ENCODE results near the gene WNT5B. TPM values are rescaled to one million over a fixed set of nuclear protein-coding genes. Genes with fewer than 3 reads are reported as not detected.
"Not testable (repeated sequence)": the region's sequence is repeated elsewhere in the genome, so short reads cannot be mapped to it uniquely, and the experiment has no call there.

The WNT5B gene
- total RNA-seq, 1 experiment from 2014 or later: 0.69 TPM

DNA sequence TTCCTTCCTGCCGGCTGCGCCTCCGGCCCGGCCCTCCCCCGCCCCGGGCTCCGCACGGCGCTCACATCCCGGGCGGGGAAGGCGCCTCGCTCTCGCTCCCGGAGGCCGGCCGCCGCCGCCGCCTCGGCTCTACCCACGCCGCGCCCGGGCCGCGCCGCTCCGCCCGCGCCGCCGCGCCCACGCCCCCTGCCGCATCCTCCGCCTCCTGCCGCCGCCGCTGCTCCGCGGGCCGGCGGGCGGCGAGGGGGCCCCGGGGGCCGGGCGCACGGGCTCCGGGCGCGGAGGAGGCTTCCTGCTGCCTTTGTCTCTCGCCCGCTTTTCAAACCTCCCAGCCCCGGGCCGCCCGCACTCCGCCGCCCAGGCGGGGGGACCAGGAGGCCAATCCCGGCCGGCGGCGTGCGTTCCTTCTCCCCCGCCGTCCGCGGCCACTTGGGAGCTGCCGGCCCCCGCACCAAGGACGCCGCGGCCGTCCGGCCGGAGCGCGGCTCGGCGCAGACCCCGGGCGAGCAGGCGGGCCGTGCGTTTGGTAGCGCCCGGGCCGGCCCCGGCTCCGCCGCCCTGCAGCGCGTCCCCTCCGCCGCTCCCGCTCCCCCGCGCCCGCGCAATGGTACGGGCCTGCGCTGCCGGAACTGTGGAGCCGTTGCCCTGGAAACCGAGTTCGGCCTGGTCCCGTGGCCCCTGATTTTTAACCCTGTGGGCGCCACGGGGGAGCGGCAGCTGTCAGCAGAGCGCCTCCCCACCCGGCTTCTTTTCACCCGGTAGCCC lies 34.6 kb upstream of the WNT5B start, which contains the start of gene FBXL14:
FBXL14 (minus strand) TSS at position 321 of the 765 bp plus-strand sequence. CDS start 515 bp downstream, outside the sequence.
- DNase-seq (ENCODE audit: low read depth, low spot score): peak; percentile 90
- in situ Hi-C loops (cut with HindIII; ENCODE audit: low pct_unique_long_range_greater_than_20kb, low sequenced_read_pairs): no loop called here

GRCh38 chr12:1595026-1595561 lies 33.9 kb upstream of the WNT5B start:
- no peak for DNase-seq (ENCODE audit: low read depth, low spot score)
- in situ Hi-C loops (cut with HindIII; ENCODE audit: low pct_unique_long_range_greater_than_20kb, low sequenced_read_pairs): no loop called here

- DNase-seq (ENCODE audit: low read depth, low spot score): no peak
- in situ Hi-C loops (cut with HindIII; ENCODE audit: low pct_unique_long_range_greater_than_20kb, low sequenced_read_pairs): no loop called here
Observed at GRCh38 chr12:1595690-1596347, 33.2 kb upstream of the WNT5B start.

- DNase-seq (ENCODE audit: low read depth, low spot score): no peak
- in situ Hi-C loops (cut with HindIII; ENCODE audit: low pct_unique_long_range_greater_than_20kb, low sequenced_read_pairs): no loop called here
Observed at GRCh38 chr12:1598757-1599156, 30.3 kb upstream of the WNT5B start.

DNA sequence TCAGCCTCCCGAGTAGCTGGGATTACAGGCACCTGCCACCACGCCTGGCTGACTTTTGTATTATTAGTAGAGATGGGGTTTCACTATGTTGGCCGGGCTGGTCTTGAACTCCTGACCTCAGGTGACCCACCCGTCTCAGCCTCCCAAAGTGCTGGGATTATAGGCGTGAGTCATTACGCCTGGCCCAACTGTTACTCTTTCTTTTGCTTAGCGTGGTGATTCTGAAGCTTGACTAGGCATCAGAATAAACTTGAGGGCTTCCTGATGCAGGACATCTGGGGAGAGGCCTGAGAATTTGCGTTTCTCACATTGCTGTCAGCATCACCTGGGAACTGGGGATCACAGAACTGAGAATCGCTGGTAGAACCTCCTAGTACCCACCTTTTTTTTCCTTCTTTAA lies 26.3 kb upstream of the WNT5B start:
- in situ Hi-C loops (cut with HindIII; ENCODE audit: low pct_unique_long_range_greater_than_20kb, low sequenced_read_pairs); DNase-seq (ENCODE audit: low read depth, low spot score): not testable (repeated sequence)

DNA sequence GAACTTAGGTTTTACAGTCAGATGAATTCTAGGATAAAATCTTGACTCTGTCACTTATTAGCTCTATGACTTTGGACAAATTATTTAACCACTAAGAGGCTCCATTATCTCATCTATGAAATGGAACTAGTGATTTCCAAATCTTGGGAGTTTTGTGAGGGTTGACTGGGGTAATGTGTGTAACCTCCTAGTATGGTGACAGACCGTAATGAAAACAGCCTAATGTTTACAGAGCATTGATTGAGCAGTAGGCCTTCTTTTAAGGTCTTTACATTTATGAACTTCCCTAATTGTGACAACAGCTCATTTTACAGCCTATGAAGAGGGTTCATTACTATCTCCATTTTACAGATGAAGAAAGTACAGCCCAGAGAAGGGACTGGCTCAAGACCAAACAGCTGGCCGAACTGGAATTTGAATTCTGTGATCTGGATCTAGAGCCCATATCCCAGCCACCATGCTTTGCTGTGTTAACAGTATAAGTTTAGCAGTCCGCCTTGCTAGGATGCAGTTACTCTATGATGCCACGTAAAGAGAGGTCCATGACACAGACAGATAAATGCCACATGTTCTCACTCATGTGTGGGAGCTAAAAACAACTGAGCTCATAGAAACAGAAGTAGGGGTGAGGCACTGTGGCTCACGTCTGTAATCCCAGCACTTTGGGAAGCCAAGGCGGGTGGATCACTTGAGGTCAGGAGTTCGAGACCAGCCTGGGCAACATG lies 25.6 kb upstream of the WNT5B start:
- no peak for DNase-seq (ENCODE audit: low read depth, low spot score)

GRCh38 chr12:1604464-1604863 lies 24.6 kb upstream of the WNT5B start:
- in situ Hi-C loops (cut with HindIII; ENCODE audit: low pct_unique_long_range_greater_than_20kb, low sequenced_read_pairs): no loop called here

More for the DNA sequence above, 25.6 kb upstream of the WNT5B start:
- in situ Hi-C loops (cut with HindIII; ENCODE audit: low pct_unique_long_range_greater_than_20kb, low sequenced_read_pairs): no loop called here

DNA sequence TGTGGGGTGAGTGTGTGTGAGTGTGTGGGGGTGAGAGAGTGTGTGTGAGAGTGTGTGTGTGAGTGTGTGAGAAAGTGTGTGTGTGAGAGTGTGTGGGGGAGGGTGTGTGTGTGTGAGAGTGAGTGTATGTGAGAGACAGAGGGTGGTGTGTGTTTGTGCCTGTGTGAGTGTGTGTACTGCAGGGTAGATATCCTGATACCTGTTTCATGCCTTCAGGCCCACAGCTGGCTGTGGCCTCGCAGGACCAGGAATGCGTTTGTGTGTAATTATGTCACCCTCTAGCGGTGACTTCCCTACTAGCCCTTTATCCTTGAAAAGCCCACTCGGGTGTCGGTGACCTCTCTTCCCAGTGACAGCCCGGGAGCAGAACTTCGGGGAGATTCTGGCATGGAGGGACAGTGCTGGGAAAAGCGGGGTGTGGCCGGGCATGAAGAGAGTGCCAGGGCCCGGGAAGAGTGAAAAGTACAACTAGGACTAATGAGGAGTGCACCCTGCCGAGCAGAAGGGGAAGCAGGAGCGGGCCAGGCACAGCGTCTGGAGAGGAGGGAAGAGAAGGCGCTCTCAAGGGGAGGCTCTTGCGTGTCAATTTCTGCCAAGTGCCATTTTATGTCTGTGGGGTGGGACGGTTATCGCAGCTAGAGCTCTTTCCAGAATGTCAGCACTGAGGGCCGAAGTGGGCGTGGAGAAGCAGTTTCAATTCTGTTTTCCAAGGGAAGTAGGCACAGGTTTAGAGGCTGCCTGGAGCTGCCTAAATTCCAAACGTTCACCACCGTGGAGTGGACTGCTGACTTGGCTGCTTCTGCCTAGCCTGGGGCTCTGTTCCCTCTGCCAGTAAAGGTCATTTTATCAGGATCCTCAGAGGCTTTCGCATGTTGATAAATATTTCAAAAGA lies 23.7 kb upstream of the WNT5B start:
- in situ Hi-C loops (cut with HindIII; ENCODE audit: low pct_unique_long_range_greater_than_20kb, low sequenced_read_pairs): no loop called here
- peak; percentile 89 for DNase-seq (ENCODE audit: low read depth, low spot score)

More at GRCh38 chr12:1604464-1604863, 24.6 kb upstream of the WNT5B start:
- DNase-seq (ENCODE audit: low read depth, low spot score): no peak

- in situ Hi-C loops (cut with HindIII; ENCODE audit: low pct_unique_long_range_greater_than_20kb, low sequenced_read_pairs): no loop called here
- DNase-seq (ENCODE audit: low read depth, low spot score): peak; percentile 83
Observed at GRCh38 chr12:1606021-1606622, 22.9 kb upstream of the WNT5B start.

GRCh38 chr12:1607940-1608712 lies 20.9 kb upstream of the WNT5B start:
- no peak for DNase-seq (ENCODE audit: low read depth, low spot score)
- in situ Hi-C loops (cut with HindIII; ENCODE audit: low pct_unique_long_range_greater_than_20kb, low sequenced_read_pairs): no loop called here

- in situ Hi-C loops (cut with HindIII; ENCODE audit: low pct_unique_long_range_greater_than_20kb, low sequenced_read_pairs): no loop called here
- no peak for DNase-seq (ENCODE audit: low read depth, low spot score)
Observed at GRCh38 chr12:1608713-1609119, 20.3 kb upstream of the WNT5B start.

- in situ Hi-C loops (cut with HindIII; ENCODE audit: low pct_unique_long_range_greater_than_20kb, low sequenced_read_pairs): no loop called here
- no peak for DNase-seq (ENCODE audit: low read depth, low spot score)
Observed at GRCh38 chr12:1610072-1610643, 18.9 kb upstream of the WNT5B start.

DNA sequence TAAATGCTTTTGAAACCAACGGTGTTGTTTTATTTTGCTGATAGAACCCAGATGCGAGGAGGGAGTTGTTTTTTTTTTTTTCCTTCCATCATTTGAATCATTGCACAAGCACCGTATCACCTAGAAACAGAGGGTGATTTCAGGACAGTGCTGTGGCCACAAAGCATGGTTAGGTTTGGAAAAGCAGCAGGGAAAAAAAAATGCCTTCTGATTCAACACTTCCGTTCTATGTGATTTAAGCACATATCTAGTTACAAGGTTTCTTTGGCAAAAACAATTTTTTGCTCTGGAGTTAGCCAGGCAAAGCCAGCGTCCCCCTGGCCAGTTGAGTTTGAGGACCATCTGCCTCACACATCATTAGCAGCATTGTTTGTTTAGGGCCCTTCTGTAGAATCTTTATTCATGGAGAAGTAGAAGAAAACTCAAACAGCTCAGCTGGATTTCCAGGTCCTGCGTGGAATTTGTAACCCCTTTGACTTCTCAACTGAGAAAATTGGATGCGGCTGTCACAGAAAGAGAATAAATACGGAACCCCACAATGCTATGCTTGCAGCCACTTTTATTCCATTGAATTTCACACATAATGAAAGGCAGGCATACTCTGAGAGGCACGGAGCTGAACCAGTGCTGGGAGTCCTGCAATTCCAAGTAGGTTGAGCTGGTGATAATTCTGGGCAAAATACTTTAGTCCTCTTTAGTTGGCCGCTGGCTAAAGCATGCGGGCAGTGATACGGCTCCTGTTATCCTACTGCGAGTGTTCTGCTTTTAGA lies 17.0 kb upstream of the WNT5B start:
- in situ Hi-C loops (cut with HindIII; ENCODE audit: low pct_unique_long_range_greater_than_20kb, low sequenced_read_pairs): no loop called here
- no peak for DNase-seq (ENCODE audit: low read depth, low spot score)

DNA sequence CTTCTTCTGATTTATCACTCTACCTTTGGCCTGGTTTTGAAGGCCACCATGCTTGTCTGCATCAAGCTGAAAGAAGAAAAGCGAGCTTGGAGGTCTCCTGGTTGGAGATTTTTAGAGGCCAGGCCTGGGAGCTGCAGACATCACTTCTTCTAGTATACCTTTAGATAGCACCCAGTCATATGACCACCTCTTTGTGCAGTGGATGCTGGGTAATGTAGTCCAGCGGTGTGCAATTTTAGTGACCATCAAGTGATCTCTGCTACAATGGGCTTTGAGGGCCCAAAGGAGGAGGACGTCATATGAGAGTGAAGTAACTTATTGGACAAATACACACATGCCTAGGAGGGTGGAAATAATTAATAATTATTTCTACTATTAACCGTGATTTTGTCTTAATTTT lies 15.2 kb upstream of the WNT5B start:
- in situ Hi-C loops (cut with HindIII; ENCODE audit: low pct_unique_long_range_greater_than_20kb, low sequenced_read_pairs): no loop called here
- DNase-seq (ENCODE audit: low read depth, low spot score): peak; percentile 35

DNA sequence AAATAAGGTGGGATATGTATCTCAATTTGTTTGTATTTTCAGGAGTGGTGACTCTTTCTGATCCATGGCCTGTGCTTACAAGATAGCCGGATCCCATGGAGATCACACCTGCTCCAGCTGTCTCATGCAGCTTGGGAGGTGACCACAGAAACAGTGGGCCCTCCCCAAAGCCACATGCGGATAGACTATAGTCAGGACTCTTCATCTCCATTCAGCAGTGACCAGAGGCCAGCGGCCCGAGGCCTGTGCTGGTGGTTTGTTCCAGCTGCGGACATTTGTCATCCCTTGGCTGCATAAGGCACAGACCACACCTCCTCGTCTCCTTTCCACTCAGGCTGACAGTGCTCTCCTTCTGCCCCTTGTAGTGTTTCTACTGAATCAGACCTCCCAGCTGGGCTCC lies 14.7 kb upstream of the WNT5B start:
- in situ Hi-C loops (cut with HindIII; ENCODE audit: low pct_unique_long_range_greater_than_20kb, low sequenced_read_pairs): no loop called here
- DNase-seq (ENCODE audit: low read depth, low spot score): no peak
